Fibroblast of the aortic adventitia (primary cell): ENCODE measurements around the gene KLK1. TPM values are rescaled to one million over a fixed set of nuclear protein-coding genes. Genes with fewer than 3 reads are reported as not detected.
"Not testable (repeated sequence)": the region's sequence is repeated elsewhere in the genome, so short reads cannot be mapped to it uniquely, and the experiment has no call there.

Source experiments
- DNase-seq: peaks from one replicate; pipeline ENCODE4 v3.0.0-alpha.2; 2010; ENCODE audit warnings: low read depth
- H3K4me3 ChIP-seq: 2 replicates; pipeline ENCODE4 v1.5.1; 2011; ENCODE audit warnings: low read depth, mild to moderate bottlenecking, control low read depth, low read length, moderate library complexity
- small RNA-seq: library from RNA; depleted of rRNA; stranded (forward); fragments of <200 nt; gene quantifications from one replicate; pipeline ENCODE3, GENCODE V24; 2012
- total RNA-seq: library from RNA; depleted of rRNA; stranded (reverse); fragments of >200 nt; gene quantifications from 2 replicates; pipeline ENCODE4 v1.2.3, GENCODE V29; 2012; ENCODE audit warnings: low replicate concordance
- TF ChIP-seq, protein P1 (sequence below): IDR thresholded peaks from 2 replicates; pipeline ENCODE4 v1.5.1; 2011; ENCODE audit warnings: mild to moderate bottlenecking, low read length, control low read depth, inconsistent platforms; ENCODE audit not compliant: insufficient read depth

Gene KLK1
- total RNA-seq, 1 donor = not detected

GRCh38 chr19:50776131-50776530, 47.5 kb downstream of the KLK1 start:
- DNase-seq = no peak
- TF ChIP-seq, protein P1, sequence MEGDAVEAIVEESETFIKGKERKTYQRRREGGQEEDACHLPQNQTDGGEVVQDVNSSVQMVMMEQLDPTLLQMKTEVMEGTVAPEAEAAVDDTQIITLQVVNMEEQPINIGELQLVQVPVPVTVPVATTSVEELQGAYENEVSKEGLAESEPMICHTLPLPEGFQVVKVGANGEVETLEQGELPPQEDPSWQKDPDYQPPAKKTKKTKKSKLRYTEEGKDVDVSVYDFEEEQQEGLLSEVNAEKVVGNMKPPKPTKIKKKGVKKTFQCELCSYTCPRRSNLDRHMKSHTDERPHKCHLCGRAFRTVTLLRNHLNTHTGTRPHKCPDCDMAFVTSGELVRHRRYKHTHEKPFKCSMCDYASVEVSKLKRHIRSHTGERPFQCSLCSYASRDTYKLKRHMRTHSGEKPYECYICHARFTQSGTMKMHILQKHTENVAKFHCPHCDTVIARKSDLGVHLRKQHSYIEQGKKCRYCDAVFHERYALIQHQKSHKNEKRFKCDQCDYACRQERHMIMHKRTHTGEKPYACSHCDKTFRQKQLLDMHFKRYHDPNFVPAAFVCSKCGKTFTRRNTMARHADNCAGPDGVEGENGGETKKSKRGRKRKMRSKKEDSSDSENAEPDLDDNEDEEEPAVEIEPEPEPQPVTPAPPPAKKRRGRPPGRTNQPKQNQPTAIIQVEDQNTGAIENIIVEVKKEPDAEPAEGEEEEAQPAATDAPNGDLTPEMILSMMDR = no peak
- H3K4me3 ChIP-seq = no peak overlapping the region

DNA sequence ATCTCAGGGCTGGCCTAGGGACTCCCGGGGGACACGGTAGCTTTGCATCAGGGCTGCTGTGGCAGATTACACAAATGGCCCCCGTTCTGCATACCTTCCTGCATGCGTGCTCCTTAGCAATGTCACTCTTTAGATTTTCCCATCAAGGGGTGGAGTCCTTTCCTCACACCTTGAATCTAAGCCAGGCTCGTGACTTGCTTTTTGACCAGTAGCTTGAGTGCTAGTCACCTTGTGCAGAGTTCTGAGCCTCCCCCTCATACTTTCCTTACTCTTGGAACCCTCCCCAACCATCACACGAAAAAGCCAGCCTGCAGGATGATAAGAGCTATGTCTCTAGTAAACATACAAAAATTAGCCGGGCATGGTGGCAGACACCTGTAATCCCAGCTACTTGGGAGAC, 50.1 kb downstream of the KLK1 start:
- H3K4me3 ChIP-seq, DNase-seq: not testable (repeated sequence)

- not testable (repeated sequence) for DNase-seq, H3K4me3 ChIP-seq
These were observed 50.7 kb downstream of the KLK1 start for GRCh38 chr19:50772912-50773311.

- no peak overlapping the region for H3K4me3 ChIP-seq
- peak; percentile 18 for DNase-seq
- TF ChIP-seq, protein P1 = no peak
These were observed 51.1 kb downstream of the KLK1 start for GRCh38 chr19:50772476-50772875.

DNA sequence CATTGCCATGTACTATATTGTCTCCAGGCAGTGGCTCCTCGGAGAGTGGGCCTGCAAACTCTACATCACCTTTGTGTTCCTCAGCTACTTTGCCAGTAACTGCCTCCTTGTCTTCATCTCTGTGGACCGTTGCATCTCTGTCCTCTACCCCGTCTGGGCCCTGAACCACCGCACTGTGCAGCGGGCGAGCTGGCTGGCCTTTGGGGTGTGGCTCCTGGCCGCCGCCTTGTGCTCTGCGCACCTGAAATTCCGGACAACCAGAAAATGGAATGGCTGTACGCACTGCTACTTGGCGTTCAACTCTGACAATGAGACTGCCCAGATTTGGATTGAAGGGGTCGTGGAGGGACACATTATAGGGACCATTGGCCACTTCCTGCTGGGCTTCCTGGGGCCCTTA, 52.7 kb downstream of the KLK1 start:
- no peak for DNase-seq
- no peak overlapping the region for H3K4me3 ChIP-seq
- TF ChIP-seq, protein P1 = no peak

- not testable (repeated sequence) for H3K4me3 ChIP-seq, DNase-seq
These were observed 53.4 kb downstream of the KLK1 start, which contains the start of gene GPR32 for GRCh38 chr19:50770164-50770563. Gene GPR32, plus strand, starts transcription at chr19:50770464. Its CDS starts 137 bp downstream, at chr19:50770601.

Small RNA genes lying within 50 kb of the gene (small RNA-seq; reads per million reads assigned to genes)
- gene SNORD88A = 87.8 reads per million, percentile 98 among the genes with 10 or more reads in this experiment
- not detected for gene SNORD88B
- not detected for gene SNORD88C

Other genes with a start within 250 kb of the KLK1 start
- 0.09 TPM in 1 of 2 replicates, not detected in the other for gene SYT3, start 183.9 kb downstream of the KLK1 start, total RNA-seq
- not detected in 2 replicates for gene C19orf81, start 174.3 kb downstream of the KLK1 start, total RNA-seq
- gene SHANK1, start 104.0 kb downstream of the KLK1 start, total RNA-seq = 2.6 and 4.2 TPM in 2 replicates
- 21.8 and 71.8 TPM in 2 replicates for gene CLEC11A, start 100.4 kb downstream of the KLK1 start, total RNA-seq
- gene GPR32, start 53.3 kb downstream of the KLK1 start, total RNA-seq = not detected in 2 replicates
- not detected in 2 replicates for gene ACP4, start 33.4 kb downstream of the KLK1 start, total RNA-seq
- not detected in 2 replicates for gene KLK15, start 9.8 kb upstream of the KLK1 start, total RNA-seq
- not detected in 2 replicates for gene KLK3, start 31.1 kb upstream of the KLK1 start, total RNA-seq
- gene KLK2, start 49.7 kb upstream of the KLK1 start, total RNA-seq = not detected in 2 replicates
- gene KLK4, start 87.6 kb upstream of the KLK1 start, total RNA-seq = not detected in 2 replicates
- gene KLK5, start 129.3 kb upstream of the KLK1 start, total RNA-seq = 0.99 TPM in 1 of 2 replicates, not detected in the other
- gene KLK6, start 145.8 kb upstream of the KLK1 start, total RNA-seq = not detected in 2 replicates
- gene KLK7, start 160.1 kb upstream of the KLK1 start, total RNA-seq = 0.18 TPM in 1 of 2 replicates, not detected in the other
- not detected in 2 replicates for gene KLK8, start 177.8 kb upstream of the KLK1 start, total RNA-seq
- gene KLK10, start 195.9 kb upstream of the KLK1 start, total RNA-seq = 0.27 TPM in 1 of 2 replicates, not detected in the other
- not detected in 2 replicates for gene KLK11, start 202.8 kb upstream of the KLK1 start, total RNA-seq
- gene KLK12, start 211.2 kb upstream of the KLK1 start, total RNA-seq = not detected in 2 replicates
- not detected in 2 replicates for gene KLK13, start 241.3 kb upstream of the KLK1 start, total RNA-seq